HepG2 (cell line): Measurements from ENCODE around the gene ATP10A. TPM values are rescaled to one million over a fixed set of nuclear protein-coding genes. Genes with fewer than 3 reads are reported as not detected.

ENCODE experiments used
- ATAC-seq: fragments of 200-7000 bp; cut with Tn5 transposase; 3 replicates; pipeline ENCODE4 v1.9.1; 2020; ENCODE audit warnings: mild to moderate bottlenecking, moderate library complexity
- BruUV-seq: library from RNA; stranded (reverse); fragments of 400-500 nt; replicated peaks from 2 replicates; lab custom pipeline; 2021; lab: Mats Ljungman, UMichigan
- CTCF ChIA-PET: fragments of 300-600 bp; formaldehyde crosslinking; extraction: SDS; loops from one replicate; lab custom pipeline; 2021; ENCODE audit warnings: low total read pairs, inconsistent platforms, low intra/inter-chr PET ratio; lab: Yijun Ruan, JAX
- POLR2A ChIA-PET: fragments of 350-600 bp; sonication (Branson Sonifier 250); formaldehyde crosslinking; loops from one replicate; lab custom pipeline; 2020; ENCODE audit warnings: antibody characterized with exemption, inconsistent platforms; lab: Yijun Ruan, JAX
- DNase-seq: peaks from one replicate; pipeline ENCODE4 v3.0.0-alpha.2; 2015; ENCODE audit warnings: low spot score
- FAIRE-seq: peaks from 3 replicates; lab custom pipeline; 2011; peaks lifted over from hg19 to GRCh38; lab: Jason Lieb, UNC
- H2AFZ ChIP-seq: one replicate; pipeline ENCODE4 v1.6.1; 2011; ENCODE audit warnings: low read length, inconsistent platforms
- H3K27ac ChIP-seq: fragments of 300-600 bp; 3 replicates; pipeline ENCODE4 v1.8.0; 2011; ENCODE audit warnings: mixed run types, mild to moderate bottlenecking, mixed read lengths, low read length, inconsistent platforms; ENCODE audit not compliant: insufficient read depth; ENCODE audit errors: extremely low read length
- H3K27me3 ChIP-seq, 2 experiments: fragments of 200-600 bp in 1 of 2; 2 replicates in 1 of 2; 3 replicates in 1 of 2; pipeline versions ENCODE4 v1.6.0 to v1.8.0; 2011; ENCODE audit warnings: low read length in 2 of 2, mild to moderate bottlenecking in 2 of 2, moderate library complexity in 2 of 2, inconsistent platforms in 1 of 2; ENCODE audit not compliant: insufficient read depth in 2 of 2, control insufficient read depth in 1 of 2
- H3K36me3 ChIP-seq, 2 experiments: fragments of 200-600 bp in 1 of 2; replicated peaks in 1 of 2; 2 replicates in 1 of 2; 3 replicates in 1 of 2; pipeline versions ENCODE4 v1.5.1 to v1.8.0; 2011; ENCODE audit warnings: low read length in 2 of 2, inconsistent platforms in 1 of 2; ENCODE audit not compliant: insufficient read depth in 2 of 2, control insufficient read depth in 1 of 2
- H3K4me1 ChIP-seq: 2 replicates; pipeline ENCODE4 v1.5.1; 2012; ENCODE audit warnings: low read length, inconsistent platforms; ENCODE audit not compliant: insufficient read depth
- H3K4me2 ChIP-seq: 2 replicates; pipeline ENCODE4 v1.6.0; 2011; ENCODE audit warnings: low read depth, low read length, inconsistent platforms
- H3K4me3 ChIP-seq, 3 experiments: fragments of 200-600 bp in 1 of 3; sonication (generic), shearing (Covaris generic) in 1 of 3; replicated peaks in 1 of 3; 2 replicates each; pipeline ENCODE4 v1.5.1; 2011 to 2016; ENCODE audit warnings: low read length in 3 of 3, inconsistent platforms in 2 of 3, low read depth in 2 of 3, mild to moderate bottlenecking in 2 of 3, control low read depth in 1 of 3, mixed read lengths in 1 of 3; ENCODE audit not compliant: insufficient read depth in 1 of 3
- H3K79me2 ChIP-seq: one replicate; pipeline ENCODE4 v1.6.1; 2011; ENCODE audit warnings: low read length, inconsistent platforms; ENCODE audit not compliant: insufficient read depth
- H3K9ac ChIP-seq: 2 replicates; pipeline ENCODE4 v1.6.0; 2011; ENCODE audit warnings: mild to moderate bottlenecking, low read depth, low read length, inconsistent platforms; ENCODE audit not compliant: insufficient read depth
- H3K9me3 ChIP-seq: 2 replicates; pipeline ENCODE4 v1.5.1; 2012; ENCODE audit warnings: mild to moderate bottlenecking, low read length
- H4K20me1 ChIP-seq: 2 replicates; pipeline ENCODE4 v1.6.0; 2011; ENCODE audit warnings: inconsistent platforms, mild to moderate bottlenecking, low read length, moderate library complexity; ENCODE audit not compliant: insufficient read depth
- ZNF232 ChIP-seq: sonication (generic); formaldehyde crosslinking; IDR thresholded peaks from 2 replicates; pipeline ENCODE4 v1.4.0; 2020; ENCODE audit warnings: missing genetic modification reagents, borderline replicate concordance
- ZNF253 ChIP-seq: sonication (generic); formaldehyde crosslinking; IDR thresholded peaks from 2 replicates; pipeline ENCODE4 v1.8.0; 2022; ENCODE audit warnings: mild to moderate bottlenecking, missing genetic modification reagents, borderline replicate concordance
- ZNF281 ChIP-seq: sonication (generic); formaldehyde crosslinking; IDR thresholded peaks from 2 replicates; pipeline ENCODE4 v1.4.0; 2020; ENCODE audit warnings: missing genetic modification reagents, borderline replicate concordance
- ZNF460 ChIP-seq: sonication (generic); formaldehyde crosslinking; IDR thresholded peaks from 2 replicates; pipeline ENCODE4 v1.5.1; 2020; ENCODE audit warnings: missing genetic modification reagents, mild to moderate bottlenecking, borderline replicate concordance
- WGBS: methylation state at CpG from one replicate; pipeline ENCODE4 v1.1.6; 2017; ENCODE audit warnings: low lambda C conversion rate; 5-methylcytosine and 5-hydroxymethylcytosine counted together
- in situ Hi-C: cut with HindIII; loops from 2 replicates; pipeline ENCODE4 v1.10.0; 2017; ENCODE audit warnings: low pct_unique_long_range_greater_than_20kb; ENCODE audit not compliant: extremely low pct_ligation_motif_present
- intact Hi-C: fragments of 100-400 bp; cut with micrococcal nuclease; formaldehyde crosslinking; loops from one replicate; pipeline ENCODE4 v1.10.0; 2022; ENCODE audit not compliant: unreplicated experiment
- polyA plus RNA-seq, 8 experiments: library from polyadenylated mRNA; depleted of rRNA in 3 of 8; stranded (reverse) in 7 of 8; unstranded in 1 of 8; fragments of >200 nt; fragmentation: Illumina TruSeq in 4 of 8; extraction: Trizol in 4 of 8; gene quantifications; 2 replicates each; pipeline versions ENCODE4 v1.2.1 to v1.2.3, GENCODE V29; 2011 to 2016; ENCODE audit warnings: low read depth in 4 of 8, missing spikeins in 1 of 8, mixed read lengths in 1 of 8; ENCODE audit not compliant: insufficient read depth in 1 of 8
- total RNA-seq, 5 experiments: library from RNA; depleted of rRNA; stranded (reverse); fragments of >200 nt; fragmentation: Illumina TruSeq; extraction: Trizol; gene quantifications; 2 replicates each; pipeline ENCODE4 v1.2.3, GENCODE V29; 2016; ENCODE audit warnings: low read depth in 1 of 5
- TF ChIP-seq, protein P1 (sequence below): sonication (generic); formaldehyde crosslinking; IDR thresholded peaks from 2 replicates; pipeline ENCODE4 v1.5.0; 2020; ENCODE audit warnings: mild to moderate bottlenecking, missing genetic modification reagents, borderline replicate concordance
- TF ChIP-seq, protein P2 (sequence below): sonication (generic); formaldehyde crosslinking; IDR thresholded peaks from 2 replicates; pipeline ENCODE4 v1.4.0; 2020; ENCODE audit warnings: mild to moderate bottlenecking, missing genetic modification reagents, borderline replicate concordance

Gene ATP10A
- total and polyA plus RNA-seq, 2 of the 13 experiments (the other 11 are each of a cell fraction or from before 2014, with no cell fraction given), result 0.58 to 4.2 TPM

GRCh38 chr15:25807063-25807462, 56.1 kb downstream of the ATP10A start:
- Histone ChIP-seq H3K9me3 (no peaks in the 10 kb centered on the region), H3K36me3 (no peaks in the 10 kb centered on the region), H4K20me1 (no peaks in the 10 kb centered on the region), H3K4me1 (no peaks in the 10 kb centered on the region), H3K4me2 (no peak overlapping the region), H3K27ac (no peak overlapping the region), H3K4me3 (no peak overlapping the region), H3K9ac (no peak overlapping the region), H3K27me3 (no peaks in the 10 kb centered on the region), H2AFZ (no peak overlapping the region), H3K79me2 (no peaks in the 10 kb centered on the region)
- in situ Hi-C loops (no loop called here), intact Hi-C loops (no loop called here)
- FAIRE-seq (no peak), ATAC-seq (no peak), DNase-seq (no peak)
- CTCF ChIA-PET, result no interaction called here
- POLR2A ChIA-PET, result no interaction called here
- 52% methylated on average over 5 of the region's 6 CpGs for WGBS
- BruUV-seq, result no TSS peak
- TF ChIP-seq ZNF460 (no peak), ZNF232 (CRISPR knock-in tag) (no peak), ZNF253 (CRISPR knock-in tag) (no peak), ZNF281 (CRISPR knock-in tag) (no peak)
- TF ChIP-seq, protein P1, sequence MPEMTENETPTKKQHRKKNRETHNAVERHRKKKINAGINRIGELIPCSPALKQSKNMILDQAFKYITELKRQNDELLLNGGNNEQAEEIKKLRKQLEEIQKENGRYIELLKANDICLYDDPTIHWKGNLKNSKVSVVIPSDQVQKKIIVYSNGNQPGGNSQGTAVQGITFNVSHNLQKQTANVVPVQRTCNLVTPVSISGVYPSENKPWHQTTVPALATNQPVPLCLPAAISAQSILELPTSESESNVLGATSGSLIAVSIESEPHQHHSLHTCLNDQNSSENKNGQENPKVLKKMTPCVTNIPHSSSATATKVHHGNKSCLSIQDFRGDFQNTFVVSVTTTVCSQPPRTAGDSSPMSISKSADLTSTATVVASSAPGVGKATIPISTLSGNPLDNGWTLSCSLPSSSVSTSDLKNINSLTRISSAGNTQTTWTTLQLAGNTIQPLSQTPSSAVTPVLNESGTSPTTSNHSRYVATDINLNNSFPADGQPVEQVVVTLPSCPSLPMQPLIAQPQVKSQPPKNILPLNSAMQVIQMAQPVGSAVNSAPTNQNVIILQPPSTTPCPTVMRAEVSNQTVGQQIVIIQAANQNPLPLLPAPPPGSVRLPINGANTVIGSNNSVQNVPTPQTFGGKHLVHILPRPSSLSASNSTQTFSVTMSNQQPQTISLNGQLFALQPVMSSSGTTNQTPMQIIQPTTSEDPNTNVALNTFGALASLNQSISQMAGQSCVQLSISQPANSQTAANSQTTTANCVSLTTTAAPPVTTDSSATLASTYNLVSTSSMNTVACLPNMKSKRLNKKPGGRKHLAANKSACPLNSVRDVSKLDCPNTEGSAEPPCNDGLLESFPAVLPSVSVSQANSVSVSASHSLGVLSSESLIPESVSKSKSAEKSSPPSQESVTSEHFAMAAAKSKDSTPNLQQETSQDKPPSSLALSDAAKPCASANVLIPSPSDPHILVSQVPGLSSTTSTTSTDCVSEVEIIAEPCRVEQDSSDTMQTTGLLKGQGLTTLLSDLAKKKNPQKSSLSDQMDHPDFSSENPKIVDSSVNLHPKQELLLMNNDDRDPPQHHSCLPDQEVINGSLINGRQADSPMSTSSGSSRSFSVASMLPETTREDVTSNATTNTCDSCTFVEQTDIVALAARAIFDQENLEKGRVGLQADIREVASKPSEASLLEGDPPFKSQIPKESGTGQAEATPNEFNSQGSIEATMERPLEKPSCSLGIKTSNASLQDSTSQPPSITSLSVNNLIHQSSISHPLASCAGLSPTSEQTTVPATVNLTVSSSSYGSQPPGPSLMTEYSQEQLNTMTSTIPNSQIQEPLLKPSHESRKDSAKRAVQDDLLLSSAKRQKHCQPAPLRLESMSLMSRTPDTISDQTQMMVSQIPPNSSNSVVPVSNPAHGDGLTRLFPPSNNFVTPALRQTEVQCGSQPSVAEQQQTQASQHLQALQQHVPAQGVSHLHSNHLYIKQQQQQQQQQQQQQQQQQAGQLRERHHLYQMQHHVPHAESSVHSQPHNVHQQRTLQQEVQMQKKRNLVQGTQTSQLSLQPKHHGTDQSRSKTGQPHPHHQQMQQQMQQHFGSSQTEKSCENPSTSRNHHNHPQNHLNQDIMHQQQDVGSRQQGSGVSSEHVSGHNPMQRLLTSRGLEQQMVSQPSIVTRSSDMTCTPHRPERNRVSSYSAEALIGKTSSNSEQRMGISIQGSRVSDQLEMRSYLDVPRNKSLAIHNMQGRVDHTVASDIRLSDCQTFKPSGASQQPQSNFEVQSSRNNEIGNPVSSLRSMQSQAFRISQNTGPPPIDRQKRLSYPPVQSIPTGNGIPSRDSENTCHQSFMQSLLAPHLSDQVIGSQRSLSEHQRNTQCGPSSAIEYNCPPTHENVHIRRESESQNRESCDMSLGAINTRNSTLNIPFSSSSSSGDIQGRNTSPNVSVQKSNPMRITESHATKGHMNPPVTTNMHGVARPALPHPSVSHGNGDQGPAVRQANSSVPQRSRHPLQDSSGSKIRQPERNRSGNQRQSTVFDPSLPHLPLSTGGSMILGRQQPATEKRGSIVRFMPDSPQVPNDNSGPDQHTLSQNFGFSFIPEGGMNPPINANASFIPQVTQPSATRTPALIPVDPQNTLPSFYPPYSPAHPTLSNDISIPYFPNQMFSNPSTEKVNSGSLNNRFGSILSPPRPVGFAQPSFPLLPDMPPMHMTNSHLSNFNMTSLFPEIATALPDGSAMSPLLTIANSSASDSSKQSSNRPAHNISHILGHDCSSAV (CRISPR knock-in tag), result no peak
- TF ChIP-seq, protein P2, sequence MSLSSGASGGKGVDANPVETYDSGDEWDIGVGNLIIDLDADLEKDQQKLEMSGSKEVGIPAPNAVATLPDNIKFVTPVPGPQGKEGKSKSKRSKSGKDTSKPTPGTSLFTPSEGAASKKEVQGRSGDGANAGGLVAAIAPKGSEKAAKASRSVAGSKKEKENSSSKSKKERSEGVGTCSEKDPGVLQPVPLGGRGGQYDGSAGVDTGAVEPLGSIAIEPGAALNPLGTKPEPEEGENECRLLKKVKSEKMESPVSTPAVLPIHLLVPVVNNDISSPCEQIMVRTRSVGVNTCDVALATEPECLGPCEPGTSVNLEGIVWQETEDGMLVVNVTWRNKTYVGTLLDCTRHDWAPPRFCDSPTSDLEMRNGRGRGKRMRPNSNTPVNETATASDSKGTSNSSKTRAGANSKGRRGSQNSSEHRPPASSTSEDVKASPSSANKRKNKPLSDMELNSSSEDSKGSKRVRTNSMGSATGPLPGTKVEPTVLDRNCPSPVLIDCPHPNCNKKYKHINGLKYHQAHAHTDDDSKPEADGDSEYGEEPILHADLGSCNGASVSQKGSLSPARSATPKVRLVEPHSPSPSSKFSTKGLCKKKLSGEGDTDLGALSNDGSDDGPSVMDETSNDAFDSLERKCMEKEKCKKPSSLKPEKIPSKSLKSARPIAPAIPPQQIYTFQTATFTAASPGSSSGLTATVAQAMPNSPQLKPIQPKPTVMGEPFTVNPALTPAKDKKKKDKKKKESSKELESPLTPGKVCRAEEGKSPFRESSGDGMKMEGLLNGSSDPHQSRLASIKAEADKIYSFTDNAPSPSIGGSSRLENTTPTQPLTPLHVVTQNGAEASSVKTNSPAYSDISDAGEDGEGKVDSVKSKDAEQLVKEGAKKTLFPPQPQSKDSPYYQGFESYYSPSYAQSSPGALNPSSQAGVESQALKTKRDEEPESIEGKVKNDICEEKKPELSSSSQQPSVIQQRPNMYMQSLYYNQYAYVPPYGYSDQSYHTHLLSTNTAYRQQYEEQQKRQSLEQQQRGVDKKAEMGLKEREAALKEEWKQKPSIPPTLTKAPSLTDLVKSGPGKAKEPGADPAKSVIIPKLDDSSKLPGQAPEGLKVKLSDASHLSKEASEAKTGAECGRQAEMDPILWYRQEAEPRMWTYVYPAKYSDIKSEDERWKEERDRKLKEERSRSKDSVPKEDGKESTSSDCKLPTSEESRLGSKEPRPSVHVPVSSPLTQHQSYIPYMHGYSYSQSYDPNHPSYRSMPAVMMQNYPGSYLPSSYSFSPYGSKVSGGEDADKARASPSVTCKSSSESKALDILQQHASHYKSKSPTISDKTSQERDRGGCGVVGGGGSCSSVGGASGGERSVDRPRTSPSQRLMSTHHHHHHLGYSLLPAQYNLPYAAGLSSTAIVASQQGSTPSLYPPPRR (CRISPR knock-in tag), result no peak
